Retinal pigment epithelial cell (primary cell): Measurements from ENCODE around the gene NAV3.

Source experiments
- DNase-seq: peaks from one replicate; pipeline ENCODE4 v3.0.0-alpha.2; 2010; ENCODE audit warnings: low read depth
- H3K4me3 ChIP-seq: 2 replicates; pipeline ENCODE4 v1.5.1; 2011; ENCODE audit warnings: mild to moderate bottlenecking, low read length, control low read depth, moderate library complexity
- TF ChIP-seq, protein P1 (sequence below): conservative IDR thresholded peaks from 2 replicates; pipeline ENCODE4 v1.5.1; 2011; ENCODE audit warnings: low read depth, low read length, control low read depth, inconsistent platforms

NAV3 gene

DNA sequence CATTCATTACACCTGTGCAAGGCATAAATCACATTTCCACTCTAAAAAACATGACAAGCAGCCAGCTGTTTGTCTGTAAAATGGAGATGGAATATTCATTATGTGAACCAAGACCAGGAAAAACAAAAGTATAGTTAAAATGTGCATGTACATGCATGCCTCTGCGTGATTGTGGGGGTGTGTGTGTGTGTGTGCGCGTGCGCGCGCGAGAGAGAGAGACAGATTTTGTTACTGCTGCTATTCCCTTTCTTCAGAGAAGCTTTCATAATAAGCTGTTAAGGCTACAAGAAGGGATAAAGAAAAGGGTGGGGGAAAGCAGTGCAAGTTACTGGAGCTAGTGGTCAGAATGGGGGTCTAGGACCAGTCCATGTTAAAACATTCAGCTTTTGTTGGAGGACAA, 430.3 kb downstream of the NAV3 start:
- DNase-seq = no peak
- TF ChIP-seq, protein P1, sequence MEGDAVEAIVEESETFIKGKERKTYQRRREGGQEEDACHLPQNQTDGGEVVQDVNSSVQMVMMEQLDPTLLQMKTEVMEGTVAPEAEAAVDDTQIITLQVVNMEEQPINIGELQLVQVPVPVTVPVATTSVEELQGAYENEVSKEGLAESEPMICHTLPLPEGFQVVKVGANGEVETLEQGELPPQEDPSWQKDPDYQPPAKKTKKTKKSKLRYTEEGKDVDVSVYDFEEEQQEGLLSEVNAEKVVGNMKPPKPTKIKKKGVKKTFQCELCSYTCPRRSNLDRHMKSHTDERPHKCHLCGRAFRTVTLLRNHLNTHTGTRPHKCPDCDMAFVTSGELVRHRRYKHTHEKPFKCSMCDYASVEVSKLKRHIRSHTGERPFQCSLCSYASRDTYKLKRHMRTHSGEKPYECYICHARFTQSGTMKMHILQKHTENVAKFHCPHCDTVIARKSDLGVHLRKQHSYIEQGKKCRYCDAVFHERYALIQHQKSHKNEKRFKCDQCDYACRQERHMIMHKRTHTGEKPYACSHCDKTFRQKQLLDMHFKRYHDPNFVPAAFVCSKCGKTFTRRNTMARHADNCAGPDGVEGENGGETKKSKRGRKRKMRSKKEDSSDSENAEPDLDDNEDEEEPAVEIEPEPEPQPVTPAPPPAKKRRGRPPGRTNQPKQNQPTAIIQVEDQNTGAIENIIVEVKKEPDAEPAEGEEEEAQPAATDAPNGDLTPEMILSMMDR = no peak
- no peak overlapping the region for H3K4me3 ChIP-seq

DNA sequence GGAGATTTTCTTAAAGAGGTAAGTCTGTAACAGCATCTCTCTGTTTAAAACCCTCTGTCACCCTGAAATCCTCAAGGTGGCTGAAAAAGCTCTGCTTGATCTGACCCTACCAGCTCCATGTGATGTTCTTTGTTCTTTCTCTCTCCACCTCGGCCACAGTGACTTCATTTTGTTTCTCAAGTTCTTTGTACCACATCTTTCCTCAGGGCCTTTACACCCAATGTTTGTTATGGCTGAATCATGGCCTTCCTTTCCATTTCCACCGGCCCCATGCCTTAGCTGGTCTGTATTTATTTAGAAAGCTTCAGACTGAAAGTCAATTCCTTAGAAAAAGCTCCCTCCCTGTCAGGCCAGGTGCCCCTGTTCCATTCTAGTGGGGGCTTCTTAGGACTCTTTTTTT, 431.2 kb downstream of the NAV3 start:
- TF ChIP-seq, protein P1 = no peak
- H3K4me3 ChIP-seq = no peak overlapping the region
- DNase-seq = no peak
